Sigmoid colon (tissue), 4 donors: Measurements from ENCODE around the gene STKLD1.

Experiments
- EP300 ChIP-seq, 4 donors: sonication (generic); formaldehyde crosslinking; IDR thresholded peaks; one replicate each; pipeline ENCODE4 v1.6.1; 2017; ENCODE audit warnings: antibody characterized with exemption in 4 of 4
- TF ChIP-seq, protein P1 (sequence below), 4 experiments: fragments of 450-650 bp in 3 of 4; fragments of 200-600 bp in 1 of 4; IDR thresholded peaks; one replicate each; pipeline ENCODE4 v1.5.1; 2016 to 2019; ENCODE audit warnings: antibody characterized with exemption in 4 of 4, mild to moderate bottlenecking in 3 of 4, moderate library complexity in 2 of 4

DNA sequence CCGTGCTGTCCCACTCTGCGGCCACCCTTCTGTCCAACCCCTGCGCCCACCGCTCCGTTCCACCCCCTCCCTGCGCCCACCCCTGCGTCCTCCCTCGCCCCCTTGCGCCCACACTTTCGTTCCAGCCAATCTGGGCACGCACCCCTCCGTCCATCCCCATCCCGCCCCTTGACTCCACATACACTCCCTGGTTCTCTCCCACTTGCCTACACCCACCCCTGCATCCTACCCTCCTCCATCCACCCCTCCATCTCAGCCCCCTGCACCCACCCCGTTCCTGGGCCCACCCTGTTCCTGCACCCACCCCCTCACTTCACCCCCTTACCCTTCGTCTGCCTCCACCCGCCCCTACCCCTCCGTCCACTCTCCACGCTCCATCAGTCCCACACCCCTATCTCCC, 53.0 kb downstream of the STKLD1 start:
- TF ChIP-seq, protein P1, sequence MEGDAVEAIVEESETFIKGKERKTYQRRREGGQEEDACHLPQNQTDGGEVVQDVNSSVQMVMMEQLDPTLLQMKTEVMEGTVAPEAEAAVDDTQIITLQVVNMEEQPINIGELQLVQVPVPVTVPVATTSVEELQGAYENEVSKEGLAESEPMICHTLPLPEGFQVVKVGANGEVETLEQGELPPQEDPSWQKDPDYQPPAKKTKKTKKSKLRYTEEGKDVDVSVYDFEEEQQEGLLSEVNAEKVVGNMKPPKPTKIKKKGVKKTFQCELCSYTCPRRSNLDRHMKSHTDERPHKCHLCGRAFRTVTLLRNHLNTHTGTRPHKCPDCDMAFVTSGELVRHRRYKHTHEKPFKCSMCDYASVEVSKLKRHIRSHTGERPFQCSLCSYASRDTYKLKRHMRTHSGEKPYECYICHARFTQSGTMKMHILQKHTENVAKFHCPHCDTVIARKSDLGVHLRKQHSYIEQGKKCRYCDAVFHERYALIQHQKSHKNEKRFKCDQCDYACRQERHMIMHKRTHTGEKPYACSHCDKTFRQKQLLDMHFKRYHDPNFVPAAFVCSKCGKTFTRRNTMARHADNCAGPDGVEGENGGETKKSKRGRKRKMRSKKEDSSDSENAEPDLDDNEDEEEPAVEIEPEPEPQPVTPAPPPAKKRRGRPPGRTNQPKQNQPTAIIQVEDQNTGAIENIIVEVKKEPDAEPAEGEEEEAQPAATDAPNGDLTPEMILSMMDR (IDR thresholded peaks at IDR 0.05) = no peak
- no peak for TF ChIP-seq EP300 (IDR thresholded peaks at IDR 0.05)
